WI38 (cell line): ENCODE results near the gene SLC18A3.

ENCODE experiments used
- H3K4me3 ChIP-seq: 2 replicates; pipeline ENCODE4 v1.5.1; 2011; ENCODE audit warnings: low read depth, mild to moderate bottlenecking, control low read depth, low read length
- TF ChIP-seq, protein P1 (sequence below): IDR thresholded peaks from 2 replicates; pipeline ENCODE4 v1.5.1; 2012; ENCODE audit warnings: low read depth, mild to moderate bottlenecking, control low read depth, low read length

SLC18A3 gene

DNA sequence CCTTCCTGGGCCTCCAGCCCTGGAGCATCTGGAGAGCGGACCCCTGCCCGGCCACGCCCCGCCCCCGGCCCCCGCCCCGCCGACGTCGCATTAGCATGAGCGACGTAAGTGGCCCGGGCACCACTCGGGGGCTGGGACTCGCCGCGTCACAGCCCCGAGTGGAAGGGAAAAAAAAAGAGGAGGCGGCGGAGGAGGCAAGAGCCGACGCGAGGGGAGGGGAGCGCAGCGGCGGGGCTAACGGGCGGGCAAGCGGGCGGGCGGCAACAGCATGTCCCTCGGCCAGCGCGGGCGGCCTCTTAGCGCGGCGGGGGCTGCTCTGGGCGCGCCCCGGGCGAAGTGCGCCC lies at the start of gene SLC18A3:
TSS of gene SLC18A3 (plus strand) at position 197 of the 344 bp plus-strand sequence. CDS start 431 bp downstream, outside the sequence.
- H3K4me3 ChIP-seq: no peak within 1 kb of the TSS
- TF ChIP-seq, protein P1, sequence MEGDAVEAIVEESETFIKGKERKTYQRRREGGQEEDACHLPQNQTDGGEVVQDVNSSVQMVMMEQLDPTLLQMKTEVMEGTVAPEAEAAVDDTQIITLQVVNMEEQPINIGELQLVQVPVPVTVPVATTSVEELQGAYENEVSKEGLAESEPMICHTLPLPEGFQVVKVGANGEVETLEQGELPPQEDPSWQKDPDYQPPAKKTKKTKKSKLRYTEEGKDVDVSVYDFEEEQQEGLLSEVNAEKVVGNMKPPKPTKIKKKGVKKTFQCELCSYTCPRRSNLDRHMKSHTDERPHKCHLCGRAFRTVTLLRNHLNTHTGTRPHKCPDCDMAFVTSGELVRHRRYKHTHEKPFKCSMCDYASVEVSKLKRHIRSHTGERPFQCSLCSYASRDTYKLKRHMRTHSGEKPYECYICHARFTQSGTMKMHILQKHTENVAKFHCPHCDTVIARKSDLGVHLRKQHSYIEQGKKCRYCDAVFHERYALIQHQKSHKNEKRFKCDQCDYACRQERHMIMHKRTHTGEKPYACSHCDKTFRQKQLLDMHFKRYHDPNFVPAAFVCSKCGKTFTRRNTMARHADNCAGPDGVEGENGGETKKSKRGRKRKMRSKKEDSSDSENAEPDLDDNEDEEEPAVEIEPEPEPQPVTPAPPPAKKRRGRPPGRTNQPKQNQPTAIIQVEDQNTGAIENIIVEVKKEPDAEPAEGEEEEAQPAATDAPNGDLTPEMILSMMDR: no peak

DNA sequence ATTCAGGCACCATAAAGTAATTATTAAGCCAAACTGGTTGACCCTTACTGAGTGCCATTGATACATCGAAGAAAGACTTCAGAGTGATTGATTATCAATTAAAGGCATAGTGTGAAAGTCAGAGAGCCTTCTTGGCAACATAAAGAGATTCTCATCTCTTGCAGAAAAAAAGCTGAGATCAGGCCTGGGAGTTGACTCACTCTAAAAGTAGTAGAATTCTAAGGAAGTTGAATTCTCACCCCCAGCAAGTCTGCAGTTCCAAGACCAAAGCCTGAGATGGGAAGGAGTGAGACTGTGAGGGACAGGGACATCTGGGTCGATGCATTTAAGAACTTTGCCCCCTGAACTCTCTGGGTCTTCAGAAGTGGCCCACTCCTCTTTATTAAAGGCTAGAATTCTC lies 49.6 kb upstream of the SLC18A3 start:
- TF ChIP-seq, protein P1: no peak
- H3K4me3 ChIP-seq: no peak overlapping the region

DNA sequence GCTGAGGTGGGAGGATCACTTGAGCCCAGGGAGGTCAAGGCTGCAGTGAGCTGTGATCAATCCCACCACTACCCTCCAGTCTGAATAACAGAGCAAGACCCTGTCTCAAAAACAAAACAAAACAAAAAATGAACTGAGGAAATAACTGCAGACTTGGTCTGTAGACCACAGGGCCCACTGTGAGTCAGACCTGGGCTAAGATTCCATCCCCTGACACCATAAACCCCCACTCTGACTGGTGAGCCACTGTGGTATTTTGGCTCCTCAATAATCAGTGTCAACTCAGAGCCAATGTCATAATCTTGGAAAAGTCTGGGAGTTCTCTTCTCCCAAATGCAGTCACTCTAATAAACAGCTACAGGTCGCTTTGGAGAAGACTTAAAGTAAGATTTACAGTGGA lies 47.2 kb upstream of the SLC18A3 start:
- TF ChIP-seq, protein P1: no peak
- no peak overlapping the region for H3K4me3 ChIP-seq

DNA sequence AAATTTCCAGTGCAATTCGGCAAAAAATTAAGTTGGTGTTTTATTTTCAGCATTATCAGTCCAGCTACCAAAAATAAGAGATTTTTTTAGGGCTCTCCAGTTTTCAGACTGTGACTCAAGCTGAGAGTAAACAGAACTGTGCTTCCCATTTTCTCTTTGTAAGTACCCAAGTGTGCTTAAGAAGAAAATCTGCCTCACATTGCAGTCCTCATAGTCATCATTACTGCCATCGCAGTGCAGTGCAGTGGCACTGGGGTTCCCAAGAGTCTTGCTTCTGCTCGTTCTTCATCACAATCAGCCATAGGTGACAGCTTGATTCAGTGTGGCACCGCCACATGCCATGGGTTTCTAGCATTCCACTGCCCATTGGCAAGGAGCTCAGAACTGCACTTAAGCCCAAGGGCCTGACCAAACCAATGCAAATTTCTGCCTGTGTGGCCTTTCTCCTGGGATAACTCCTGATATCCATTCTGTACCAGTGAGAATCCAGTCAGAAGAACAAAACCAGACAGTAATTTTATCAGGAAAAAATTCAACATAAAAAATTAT lies 45.6 kb upstream of the SLC18A3 start:
- no peak overlapping the region for H3K4me3 ChIP-seq
- TF ChIP-seq, protein P1: no peak

DNA sequence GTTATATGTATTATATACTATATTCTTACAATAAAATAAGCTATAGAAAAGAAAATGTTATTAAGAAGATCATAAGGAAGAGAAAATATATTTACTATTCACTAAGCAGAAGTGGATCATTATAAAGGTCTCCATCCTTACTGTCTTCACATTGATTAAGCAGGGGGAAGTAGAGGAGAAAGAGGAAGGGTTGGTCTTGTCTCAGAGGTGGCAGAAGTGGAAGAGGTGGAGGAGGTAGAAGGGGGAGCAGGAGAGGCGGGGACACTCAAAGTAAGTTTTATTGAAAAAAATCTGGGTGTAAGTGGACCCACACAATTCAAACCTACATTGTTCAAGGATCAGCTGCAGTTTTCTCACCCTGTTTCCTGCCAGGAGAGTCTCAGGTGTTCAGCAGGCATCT lies 42.3 kb upstream of the SLC18A3 start:
- TF ChIP-seq, protein P1: no peak
- H3K4me3 ChIP-seq: no peak overlapping the region

DNA sequence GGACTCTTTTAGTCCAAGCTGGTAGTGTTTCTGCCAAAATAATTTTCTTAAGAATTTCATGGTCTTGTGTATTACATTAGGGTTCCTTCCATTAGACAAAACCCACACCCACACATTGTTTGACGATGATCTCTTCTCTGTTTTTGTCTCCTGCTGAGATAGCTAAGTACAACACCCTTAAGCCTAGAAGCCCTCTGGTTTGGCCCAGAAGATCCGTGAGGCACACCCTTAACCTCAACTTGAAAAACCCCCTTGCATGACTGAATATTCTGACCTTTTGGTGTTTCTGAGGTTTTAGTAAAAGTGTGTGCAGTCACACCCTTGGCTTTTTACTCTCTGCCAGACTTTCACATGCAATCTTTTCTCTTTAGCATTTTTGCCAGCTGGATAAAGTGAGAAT lies 41.9 kb upstream of the SLC18A3 start:
- no peak overlapping the region for H3K4me3 ChIP-seq
- TF ChIP-seq, protein P1: no peak

DNA sequence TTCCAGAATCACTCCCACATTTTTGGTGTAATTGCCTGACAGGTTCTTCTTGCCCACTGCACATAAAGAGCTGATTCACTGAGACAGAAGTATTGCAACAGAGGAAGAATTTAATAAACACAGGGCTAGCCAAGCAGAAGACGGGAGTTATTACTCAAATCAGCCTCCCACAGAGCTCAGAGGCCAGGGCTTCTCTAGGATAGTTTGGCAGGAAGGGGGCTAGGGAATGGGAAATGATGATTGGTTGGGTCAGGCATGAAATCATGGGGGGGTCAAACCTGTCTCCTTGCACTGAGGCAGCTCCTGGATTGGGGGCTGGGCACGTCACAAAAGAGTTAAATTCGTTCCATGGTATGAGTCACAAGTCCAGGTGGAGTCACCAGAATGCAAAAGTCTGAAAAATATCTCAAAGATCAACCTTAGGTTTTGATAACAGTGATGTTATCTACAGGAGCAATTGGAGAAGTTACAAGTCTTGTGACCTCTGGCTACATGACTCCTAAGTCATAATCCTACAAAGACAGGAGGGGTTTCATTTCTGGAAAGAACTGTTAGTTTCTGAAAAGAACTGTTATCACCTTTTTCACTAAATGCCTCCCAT lies 41.0 kb upstream of the SLC18A3 start:
- TF ChIP-seq, protein P1: no peak
- H3K4me3 ChIP-seq: no peak overlapping the region
